B cell (primary cell): ENCODE results near the gene KSR2. TPM values are rescaled to one million over a fixed set of nuclear protein-coding genes. Genes with fewer than 3 reads are reported as not detected.

Source experiments
- ATAC-seq: fragments of 200-7000 bp; cut with Tn5 transposase; one replicate; pipeline ENCODE4 v1.10.0; 2021; ENCODE audit warnings: low read depth, mild to moderate bottlenecking, moderate number of reproducible peaks, moderate library complexity
- CTCF ChIA-PET: fragments of 350-600 bp; sonication (Branson Sonifier 250); formaldehyde crosslinking; loops from one replicate; lab custom pipeline; 2021; ENCODE audit warnings: antibody characterized with exemption, inconsistent platforms; lab: Charles Lee
- POLR2A ChIA-PET: fragments of 350-600 bp; sonication (Branson Sonifier 250); formaldehyde crosslinking; loops from one replicate; lab custom pipeline; 2021; ENCODE audit warnings: antibody characterized with exemption; lab: Charles Lee
- DNase-seq: peaks from one replicate; pipeline ENCODE4 v3.0.0; 2013
- H2AFZ ChIP-seq: 2 replicates; pipeline ENCODE4 v1.6.1; 2012; ENCODE audit warnings: mild to moderate bottlenecking, low read depth, low read length; ENCODE audit not compliant: insufficient read depth, poor library complexity, severe bottlenecking
- H3K27ac ChIP-seq, 2 donors: 1 replicate in 1 of 2; 2 replicates in 1 of 2; pipeline ENCODE4 v1.5.1; 2012 to 2013; ENCODE audit warnings: low read length in 2 of 2, mild to moderate bottlenecking in 2 of 2, moderate library complexity in 1 of 2
- H3K27me3 ChIP-seq, 4 experiments: fragments of 200-600 bp in 1 of 4; sonication (generic) in 1 of 4; replicated peaks in 1 of 4; 1 replicate in 2 of 4; 2 replicates in 2 of 4; pipeline versions ENCODE4 v1.6.1 to v1.7.0; 2013 to 2016; ENCODE audit warnings: low read length in 3 of 4, mild to moderate bottlenecking in 2 of 4, mixed read lengths in 1 of 4, moderate library complexity in 1 of 4; ENCODE audit not compliant: insufficient read depth in 4 of 4, control insufficient read depth in 3 of 4; ENCODE audit errors: control extremely low read depth in 1 of 4
- H3K36me3 ChIP-seq, 2 experiments: replicated peaks in 1 of 2; 1 replicate in 1 of 2; 2 replicates in 1 of 2; pipeline versions ENCODE4 v1.6.1 to v1.7.1; 2013; ENCODE audit warnings: low read length in 1 of 2; ENCODE audit not compliant: insufficient read depth in 2 of 2, control insufficient read depth in 1 of 2; ENCODE audit errors: control extremely low read depth in 1 of 2, extremely low read depth in 1 of 2
- H3K4me1 ChIP-seq, 2 donors: fragments of 200-600 bp in 1 of 2; sonication (generic) in 1 of 2; 1 replicate in 1 of 2; 2 replicates in 1 of 2; pipeline versions ENCODE4 v1.5.1 to v1.6.1; 2013 to 2017; ENCODE audit warnings: low read length in 2 of 2; ENCODE audit not compliant: control insufficient read depth in 2 of 2, insufficient read depth in 2 of 2
- H3K4me2 ChIP-seq: replicated peaks from 2 replicates; pipeline ENCODE3; 2012; ENCODE audit warnings: mild to moderate bottlenecking, low read depth, low read length; ENCODE audit not compliant: poor library complexity, severe bottlenecking
- H3K4me3 ChIP-seq, 5 experiments: fragments of 200-600 bp in 1 of 5; sonication (generic) in 1 of 5; 1 replicate in 3 of 5; 2 replicates in 2 of 5; pipeline versions ENCODE4 v1.5.1 to v1.7.0; 2011 to 2016; ENCODE audit warnings: low read length in 4 of 5, mild to moderate bottlenecking in 4 of 5, low read depth in 2 of 5, control low read depth in 1 of 5, moderate library complexity in 1 of 5; ENCODE audit not compliant: insufficient read depth in 1 of 5; ENCODE audit errors: control extremely low read depth in 1 of 5, extremely low read depth in 1 of 5
- H3K79me2 ChIP-seq: fragments of 200-600 bp; sonication (generic); one replicate; pipeline ENCODE4 v1.6.0; 2016; ENCODE audit warnings: low read length; ENCODE audit not compliant: control insufficient read depth, insufficient read depth
- H3K9ac ChIP-seq: fragments of 200-600 bp; sonication (generic); 2 replicates; pipeline ENCODE4 v1.6.1; 2017; ENCODE audit warnings: mild to moderate bottlenecking, low read length, moderate library complexity
- H3K9me3 ChIP-seq, 3 donors: one replicate each; pipeline versions ENCODE4 v1.6.1 to v1.7.1; 2013; ENCODE audit warnings: low read length in 2 of 3; ENCODE audit not compliant: control insufficient read depth in 2 of 3, insufficient read depth in 1 of 3; ENCODE audit errors: control extremely low read depth in 1 of 3
- H4K20me1 ChIP-seq: 2 replicates; pipeline ENCODE4 v1.6.0; 2012; ENCODE audit warnings: mild to moderate bottlenecking, low read length; ENCODE audit not compliant: insufficient read depth, control insufficient read depth, poor library complexity, severe bottlenecking
- H3K27ac Mint-ChIP-seq: one replicate; pipeline ENCODE4 v1.8.0; 2021; ENCODE audit warnings: mixed read lengths
- H3K27me3 Mint-ChIP-seq: one replicate; pipeline ENCODE4 v1.8.0; 2021; ENCODE audit warnings: mixed read lengths
- H3K4me1 Mint-ChIP-seq: one replicate; pipeline ENCODE4 v1.8.0; 2021; ENCODE audit warnings: mixed read lengths
- H3K4me3 Mint-ChIP-seq: one replicate; pipeline ENCODE4 v1.8.0; 2021; ENCODE audit warnings: mixed read lengths
- H3K9me3 Mint-ChIP-seq: one replicate; pipeline ENCODE4 v1.8.0; 2022; ENCODE audit warnings: mixed read lengths; ENCODE audit not compliant: insufficient read depth
- CTCF ChIP-seq: fragments of 200-600 bp; IDR thresholded peaks from one replicate; pipeline ENCODE4 v1.8.0; 2022; ENCODE audit warnings: antibody characterized with exemption, mild to moderate bottlenecking
- EZH2 ChIP-seq: IDR thresholded peaks from 2 replicates; pipeline ENCODE4 v1.6.1; 2012; ENCODE audit warnings: borderline replicate concordance, low read depth, mild to moderate bottlenecking, moderate library complexity, low read length; ENCODE audit not compliant: insufficient read depth, poor library complexity, severe bottlenecking
- WGBS: methylation state at CpG from one replicate; pipeline ENCODE4 v1.1.5; 2013; ENCODE audit warnings: missing lambda C conversion rate; ENCODE audit not compliant: insufficient coverage; 5-methylcytosine and 5-hydroxymethylcytosine counted together
- intact Hi-C: fragments of 100-400 bp; cut with micrococcal nuclease; formaldehyde crosslinking; loops from one replicate; pipeline ENCODE4 v1.10.0; 2022
- polyA plus RNA-seq: library from polyadenylated mRNA; depleted of rRNA; stranded (reverse); fragments of >200 nt; gene quantifications from 2 replicates; pipeline ENCODE4 v1.2.3, GENCODE V29; 2012
- total RNA-seq, 2 donors: library from RNA; stranded (reverse); fragments of 120-200 nt in 1 of 2; gene quantifications; 1 replicate in 1 of 2; 2 replicates in 1 of 2; pipeline versions ENCODE4 v1.2.3 to v1.2.4, GENCODE V29; 2013 to 2022

The KSR2 gene
- total and polyA plus RNA-seq, 2 donors (not counting 1 experiment from before 2014, with no cell fraction given): not detected

GRCh38 chr12:117933545-117933944, 35.2 kb downstream of the KSR2 start:
- ATAC-seq (no peak), DNase-seq (no peak)
- H3K4me1 Mint-ChIP-seq: no peaks in the 10 kb centered on the region
- intact Hi-C loops: no loop called here
- Histone ChIP-seq H3K36me3 (no peaks in the 10 kb centered on the region), H3K9ac (no peak overlapping the region), H4K20me1 (no peaks in the 10 kb centered on the region), H3K4me1 (no peaks in the 10 kb centered on the region), H3K27ac (no peak overlapping the region), H3K9me3 (peaks cover 0 to 8% (median 4%) of the 10 kb centered on the region in 3 donors), H3K79me2 (no peaks in the 10 kb centered on the region), H3K4me3 (no peak overlapping the region), H2AFZ (no peak overlapping the region), H3K4me2 (no peak overlapping the region), H3K27me3 (no peaks in the 10 kb centered on the region)
- no peak for TF ChIP-seq EZH2
- CTCF ChIA-PET: no interaction called here
- WGBS: no CpG with 5 or more reads among the region's 5 CpGs
- no peak overlapping the region for H3K4me3 Mint-ChIP-seq
- no peak overlapping the region for H3K27ac Mint-ChIP-seq
- peaks cover 2% of the 10 kb centered on the region for H3K9me3 Mint-ChIP-seq
- POLR2A ChIA-PET: no interaction called here
- peaks cover 7% of the 10 kb centered on the region for H3K27me3 Mint-ChIP-seq

GRCh38 chr12:117926391-117926899, 42.3 kb downstream of the KSR2 start:
- TF ChIP-seq EZH2 (no peak), CTCF (no peak)
- no peak overlapping the region for H3K27ac ChIP-seq
- H3K4me3 Mint-ChIP-seq: no peak overlapping the region

More at GRCh38 chr12:117926391-117926899, 42.3 kb downstream of the KSR2 start:
- no peaks in the 10 kb centered on the region for H3K4me1 ChIP-seq
- Mint-ChIP-seq H3K9me3 (peaks cover 2% of the 10 kb centered on the region), H3K27ac (no peak overlapping the region), H3K27me3 (peaks cover 18% of the 10 kb centered on the region), H3K4me1 (no peaks in the 10 kb centered on the region)
- CTCF ChIA-PET: no interaction called here
- no peak overlapping the region for H3K4me2 ChIP-seq
- no peaks in the 10 kb centered on the region for H3K36me3 ChIP-seq
- H4K20me1 ChIP-seq: no peaks in the 10 kb centered on the region
- no peak for ATAC-seq
- H3K79me2 ChIP-seq: no peaks in the 10 kb centered on the region
- H3K4me3 ChIP-seq: no peak overlapping the region
- H2AFZ ChIP-seq: no peak overlapping the region
- DNase-seq: no peak
- intact Hi-C loops: no loop called here
- no peaks in the 10 kb centered on the region for H3K27me3 ChIP-seq
- WGBS: 84% methylated on average over 4 of the region's 4 CpGs
- no peak overlapping the region for H3K9ac ChIP-seq
- peaks cover 0 to 5% (median under 1%) of the 10 kb centered on the region in 3 donors for H3K9me3 ChIP-seq
- POLR2A ChIA-PET: no interaction called here
